ENCODE results near the gene PSEN2. TPM values are rescaled to one million over a fixed set of nuclear protein-coding genes. Genes with fewer than 3 reads are reported as not detected.

Gene PSEN2
- total and polyA plus RNA-seq, 2 donors (not counting 3 experiments of a cell fraction or from before 2014, with no cell fraction given): 12.5 to 19.3 TPM

- CTCF ChIA-PET: interaction anchor here (0.6 to 2.3 kb wide), 7 partner anchors 9 to 508 kb away, joined by 3 to 10 read pairs (median 4); partner anchors contain the start of gene STUM
Measured at GRCh38 chr1:226940029-226940805, 69.8 kb downstream of the PSEN2 start, which contains the start of gene COQ8A. TSS of gene COQ8A (plus strand) at chr1:226940294. CDS start at chr1:226961386, 21,092 bp downstream.

More at GRCh38 chr1:226940029-226940805, 69.8 kb downstream of the PSEN2 start, which contains the start of gene COQ8A:
- DNase-seq (ENCODE audit: low read depth, low spot score) (peak; percentile 99), FAIRE-seq (peak; percentile 100)
- BruUV-seq (replicated peaks): no TSS peak
- Histone ChIP-seq H3K4me1 (ENCODE audit: control insufficient read depth, extremely low read depth, insufficient read depth, low read length) (peaks cover 7% of the 10 kb centered on the region), H3K9me3 (replicated peaks; ENCODE audit: control insufficient read depth, insufficient read depth, low read length) (no peaks in the 10 kb centered on the region), H3K36me3 (ENCODE audit: control insufficient read depth in 2 of 2, extremely low read depth in 1 of 2, insufficient read depth in 2 of 2, low read length in 2 of 2) (no peaks in the 10 kb centered on the region), H3K4me2 (ENCODE audit: insufficient read depth, low read length) (peak within 1 kb of the TSS; percentile 79), H3K27ac (ENCODE audit: insufficient read depth, low read depth, low read length) (peak within 1 kb of the TSS; percentile 46), H3K79me2 (ENCODE audit: control insufficient read depth, insufficient read depth, low read length) (no peaks in the 10 kb centered on the region), H3K9me1 (replicated peaks; ENCODE audit: control insufficient read depth, extremely low read depth, insufficient read depth, low read length) (no peaks in the 10 kb centered on the region), H3K4me3 (replicated peaks in 1 of 3; ENCODE audit: insufficient read depth in 1 of 3, low read depth in 1 of 3, low read length in 3 of 3) (peak within 1 kb of the TSS; percentile 40 to 63 (median 54)), H3K9ac (replicated peaks; ENCODE audit: extremely low read depth, insufficient read depth, low read length) (peak within 1 kb of the TSS; percentile 57), H3K27me3 (ENCODE audit: control insufficient read depth in 2 of 2, insufficient read depth in 2 of 2, low read length in 2 of 2) (no peaks in the 10 kb centered on the region), H2AFZ (ENCODE audit: low read depth, low read length) (peak within 1 kb of the TSS; percentile 80), H4K20me1 (replicated peaks; ENCODE audit: control insufficient read depth, extremely low read depth, insufficient read depth, low read length) (no peaks in the 10 kb centered on the region)
- POLR2A ChIA-PET: interaction anchor here (1.2 kb wide), 1 partner anchor 112 kb away, joined by 3 read pairs; no protein-coding TSS in a partner anchor
- intact Hi-C loops (cut with micrococcal nuclease): loop anchor here (1.0 to 10.0 kb wide), 2 partner anchors 70 to 205 kb away; partner anchors contain the start of genes ITPKB and PSEN2
- dilution Hi-C loops (cut with MboI; ENCODE audit: extremely low pct_ligation_motif_present, low sequenced_read_pairs): no loop called here
- TF ChIP-seq, protein P1, sequence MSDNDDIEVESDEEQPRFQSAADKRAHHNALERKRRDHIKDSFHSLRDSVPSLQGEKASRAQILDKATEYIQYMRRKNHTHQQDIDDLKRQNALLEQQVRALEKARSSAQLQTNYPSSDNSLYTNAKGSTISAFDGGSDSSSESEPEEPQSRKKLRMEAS (IDR thresholded peaks at IDR 0.05; ENCODE audit: insufficient read depth, insufficient read length): peak; percentile 45
- TF ChIP-seq GATA2 (IDR thresholded peaks at IDR 0.05; ENCODE audit: insufficient read depth, insufficient read length, low read depth, low read length) (no peak), EZH2 (IDR thresholded peaks at IDR 0.05; ENCODE audit: borderline replicate concordance, low read depth, low read length, severe bottlenecking) (no peak), POLR2AphosphoS5 (IDR thresholded peaks at IDR 0.05; ENCODE audit: insufficient read depth, low read depth, low read length) (peak; percentile 51), MYC (IDR thresholded peaks at IDR 0.05; ENCODE audit: low read depth, low read length) (no peak), POLR2A (IDR thresholded peaks at IDR 0.05; ENCODE audit: low read depth, low read length) (no peak), FOS (IDR thresholded peaks at IDR 0.05; ENCODE audit: borderline replicate concordance, insufficient read depth, low read length) (no peak), JUN (IDR thresholded peaks at IDR 0.05; ENCODE audit: borderline replicate concordance, insufficient read depth, insufficient read length, low read depth) (no peak)
- TF ChIP-seq, protein P2, sequence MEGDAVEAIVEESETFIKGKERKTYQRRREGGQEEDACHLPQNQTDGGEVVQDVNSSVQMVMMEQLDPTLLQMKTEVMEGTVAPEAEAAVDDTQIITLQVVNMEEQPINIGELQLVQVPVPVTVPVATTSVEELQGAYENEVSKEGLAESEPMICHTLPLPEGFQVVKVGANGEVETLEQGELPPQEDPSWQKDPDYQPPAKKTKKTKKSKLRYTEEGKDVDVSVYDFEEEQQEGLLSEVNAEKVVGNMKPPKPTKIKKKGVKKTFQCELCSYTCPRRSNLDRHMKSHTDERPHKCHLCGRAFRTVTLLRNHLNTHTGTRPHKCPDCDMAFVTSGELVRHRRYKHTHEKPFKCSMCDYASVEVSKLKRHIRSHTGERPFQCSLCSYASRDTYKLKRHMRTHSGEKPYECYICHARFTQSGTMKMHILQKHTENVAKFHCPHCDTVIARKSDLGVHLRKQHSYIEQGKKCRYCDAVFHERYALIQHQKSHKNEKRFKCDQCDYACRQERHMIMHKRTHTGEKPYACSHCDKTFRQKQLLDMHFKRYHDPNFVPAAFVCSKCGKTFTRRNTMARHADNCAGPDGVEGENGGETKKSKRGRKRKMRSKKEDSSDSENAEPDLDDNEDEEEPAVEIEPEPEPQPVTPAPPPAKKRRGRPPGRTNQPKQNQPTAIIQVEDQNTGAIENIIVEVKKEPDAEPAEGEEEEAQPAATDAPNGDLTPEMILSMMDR (IDR thresholded peaks at IDR 0.05; ENCODE audit: extremely low read depth in 1 of 2, insufficient read depth in 1 of 2, low read depth in 1 of 2, low read length in 2 of 2): no peak
